H7 (cell line): ENCODE data around the gene ENOSF1. TPM values are rescaled to one million over a fixed set of nuclear protein-coding genes. Genes with fewer than 3 reads are reported as not detected.
"Not testable (repeated sequence)": the region's sequence is repeated elsewhere in the genome, so short reads cannot be mapped to it uniquely, and the experiment has no call there.

Source experiments
- DNase-seq: peaks from one replicate; pipeline ENCODE4 v3.0.0; 2012
- H3K27me3 ChIP-seq: 2 replicates; pipeline ENCODE4 v1.6.0; 2011; ENCODE audit warnings: mild to moderate bottlenecking, low read length; ENCODE audit not compliant: control insufficient read depth, insufficient read depth
- H3K36me3 ChIP-seq: replicated peaks from 2 replicates; pipeline ENCODE4 v1.5.1; 2011; ENCODE audit warnings: low read length; ENCODE audit not compliant: control insufficient read depth, insufficient read depth
- H3K4me3 ChIP-seq: 2 replicates; pipeline ENCODE4 v1.5.1; 2011; ENCODE audit warnings: low read depth, mild to moderate bottlenecking, control low read depth, low read length, moderate library complexity; ENCODE audit not compliant: insufficient read depth
- total RNA-seq: library from RNA; depleted of rRNA; stranded (reverse); fragments of >200 nt; shearing (Covaris generic); gene quantifications from 2 replicates; pipeline ENCODE4 v1.2.3, GENCODE V29; 2014; rRNA removed

ENOSF1 gene
- total RNA-seq: 15.4 and 20.6 TPM in 2 replicates

GRCh38 chr18:712401-713134, at the start of gene ENOSF1:
Gene ENOSF1 (minus strand): TSS chr18:712630. CDS start chr18:712587, 43 bp downstream.
- DNase-seq: peak; percentile 98
- Histone ChIP-seq H3K4me3 (peak within 1 kb of the TSS; percentile 55), H3K27me3 (no peaks in the 10 kb centered on the region; the same call in 1 of the 2 replicates), H3K36me3 (no peaks in the 10 kb centered on the region)

GRCh38 chr18:759864-760263, 47.4 kb upstream of the ENOSF1 start:
- not testable (repeated sequence) for DNase-seq, H3K4me3 ChIP-seq, H3K36me3 ChIP-seq

GRCh38 chr18:755506-755905, 43.1 kb upstream of the ENOSF1 start:
- DNase-seq: no peak
- H3K27me3 ChIP-seq: no peaks in the 10 kb centered on the region
- H3K4me3 ChIP-seq: no peak overlapping the region
- H3K36me3 ChIP-seq: peaks cover 2% of the 10 kb centered on the region

More at GRCh38 chr18:759864-760263, 47.4 kb upstream of the ENOSF1 start:
- not testable (repeated sequence) for H3K27me3 ChIP-seq

- no peak overlapping the region for H3K4me3 ChIP-seq
- H3K27me3 ChIP-seq: no peaks in the 10 kb centered on the region
- peaks cover 2% of the 10 kb centered on the region for H3K36me3 ChIP-seq
- DNase-seq: no peak
Observed at GRCh38 chr18:754656-755055, 42.2 kb upstream of the ENOSF1 start.

- H3K27me3 ChIP-seq: no peaks in the 10 kb centered on the region
- H3K36me3 ChIP-seq: peaks cover 10% of the 10 kb centered on the region
Observed at GRCh38 chr18:750456-750855, 38.0 kb upstream of the ENOSF1 start.

GRCh38 chr18:744832-745597, 32.6 kb upstream of the ENOSF1 start:
- DNase-seq: no peak
- H3K27me3 ChIP-seq: no peaks in the 10 kb centered on the region
- peaks cover 13% of the 10 kb centered on the region for H3K36me3 ChIP-seq
- no peak overlapping the region for H3K4me3 ChIP-seq

More at GRCh38 chr18:750456-750855, 38.0 kb upstream of the ENOSF1 start:
- no peak overlapping the region for H3K4me3 ChIP-seq
- no peak for DNase-seq

- Histone ChIP-seq H3K4me3 (no peak overlapping the region), H3K27me3 (no peaks in the 10 kb centered on the region), H3K36me3 (peaks cover 14% of the 10 kb centered on the region)
- peak; percentile 44 for DNase-seq
Observed at GRCh38 chr18:741931-742512, 29.6 kb upstream of the ENOSF1 start.

- DNase-seq: no peak
- Histone ChIP-seq H3K36me3 (peaks cover 5% of the 10 kb centered on the region), H3K4me3 (no peak overlapping the region), H3K27me3 (no peaks in the 10 kb centered on the region)
Observed at GRCh38 chr18:732371-732770, 19.9 kb upstream of the ENOSF1 start.

GRCh38 chr18:731185-731584, 18.8 kb upstream of the ENOSF1 start:
- Histone ChIP-seq H3K4me3 (no peak overlapping the region), H3K36me3 (peaks cover 3% of the 10 kb centered on the region), H3K27me3 (no peaks in the 10 kb centered on the region)
- no peak for DNase-seq

GRCh38 chr18:730692-731091, 18.3 kb upstream of the ENOSF1 start:
- no peak for DNase-seq
- Histone ChIP-seq H3K4me3 (no peak overlapping the region), H3K27me3 (no peaks in the 10 kb centered on the region), H3K36me3 (no peaks in the 10 kb centered on the region; the same call in 1 of the 2 replicates)

GRCh38 chr18:730120-730519, 17.7 kb upstream of the ENOSF1 start:
- not testable (repeated sequence) for H3K27me3 ChIP-seq, H3K36me3 ChIP-seq, H3K4me3 ChIP-seq
- peak; percentile 53 for DNase-seq

- Histone ChIP-seq H3K4me3 (no peak overlapping the region), H3K27me3 (no peaks in the 10 kb centered on the region), H3K36me3 (no peaks in the 10 kb centered on the region; the same call in none of the 2 replicates)
- DNase-seq: no peak
Observed at GRCh38 chr18:725646-726045, 13.2 kb upstream of the ENOSF1 start.

- no peaks in the 10 kb centered on the region for H3K27me3 ChIP-seq
- H3K4me3 ChIP-seq: no peak overlapping the region
- no peak for DNase-seq
- no peaks in the 10 kb centered on the region; the same call in none of the 2 replicates for H3K36me3 ChIP-seq
Observed at GRCh38 chr18:723541-724080, 11.2 kb upstream of the ENOSF1 start.

GRCh38 chr18:717003-717402, 4.6 kb upstream of the ENOSF1 start:
- Histone ChIP-seq H3K27me3 (no peaks in the 10 kb centered on the region), H3K4me3 (no peak overlapping the region), H3K36me3 (no peaks in the 10 kb centered on the region)
- no peak for DNase-seq
